MM.1S (cell line): Measurements from ENCODE around the gene PRKG1.

Experiments
- DNase-seq: peaks from one replicate; pipeline ENCODE4 v3.0.0-alpha.2; 2015
- H2AFZ ChIP-seq: fragments of 300-600 bp; sonication (generic); 2 replicates; pipeline ENCODE4 v1.6.0; 2016; ENCODE audit warnings: antibody characterized with exemption, low read length
- H3F3A ChIP-seq: fragments of 300-600 bp; sonication (generic); 2 replicates; pipeline ENCODE4 v1.6.1; 2016; ENCODE audit warnings: mild to moderate bottlenecking, antibody characterized with exemption, low read length, moderate library complexity, mixed read lengths; ENCODE audit not compliant: insufficient read depth
- H3K27ac ChIP-seq: fragments of 300-600 bp; sonication (generic); 2 replicates; pipeline ENCODE4 v1.5.1; 2016; ENCODE audit warnings: mild to moderate bottlenecking, low read length
- H3K27me3 ChIP-seq: fragments of 300-600 bp; sonication (generic); replicated peaks from 2 replicates; pipeline ENCODE4 v1.6.0; 2016; ENCODE audit warnings: low read length; ENCODE audit not compliant: insufficient read depth
- H3K36me3 ChIP-seq: fragments of 300-600 bp; sonication (generic); replicated peaks from 2 replicates; pipeline ENCODE4 v1.6.1; 2016; ENCODE audit warnings: mild to moderate bottlenecking, low read length, mixed read lengths; ENCODE audit not compliant: insufficient read depth
- H3K4me1 ChIP-seq: fragments of 300-600 bp; sonication (generic); 2 replicates; pipeline ENCODE4 v1.6.1; 2016; ENCODE audit warnings: low read length, mixed read lengths
- H3K4me2 ChIP-seq: fragments of 300-600 bp; sonication (generic); 2 replicates; pipeline ENCODE4 v1.6.0; 2016; ENCODE audit warnings: low read depth, low read length
- H3K4me3 ChIP-seq: fragments of 300-600 bp; sonication (generic); 2 replicates; pipeline ENCODE4 v1.5.1; 2016; ENCODE audit warnings: low read length, mixed read lengths
- H3K79me2 ChIP-seq: fragments of 300-600 bp; sonication (generic); 2 replicates; pipeline ENCODE4 v1.6.1; 2016; ENCODE audit warnings: mixed run types, low read length, mixed read lengths
- H3K9ac ChIP-seq: fragments of 300-600 bp; sonication (generic); 2 replicates; pipeline ENCODE4 v1.6.1; 2016; ENCODE audit warnings: low read length, mixed read lengths
- H3K9me2 ChIP-seq: fragments of 300-600 bp; sonication (generic); replicated peaks from 2 replicates; pipeline ENCODE4 v1.6.1; 2016; ENCODE audit warnings: mild to moderate bottlenecking, low read length, mixed read lengths; ENCODE audit not compliant: insufficient read depth
- H3K9me3 ChIP-seq: fragments of 300-600 bp; sonication (generic); replicated peaks from 2 replicates; pipeline ENCODE4 v1.6.1; 2016; ENCODE audit warnings: mild to moderate bottlenecking, low read length, mixed read lengths; ENCODE audit not compliant: insufficient read depth
- H4K20me1 ChIP-seq: fragments of 300-600 bp; sonication (generic); 2 replicates; pipeline ENCODE4 v1.6.1; 2016; ENCODE audit warnings: mild to moderate bottlenecking, low read length, moderate library complexity, mixed read lengths; ENCODE audit not compliant: insufficient read depth
- EZH2 ChIP-seq: fragments of 300-600 bp; sonication (generic); optimal IDR thresholded peaks from 2 replicates; pipeline ENCODE3; 2017; ENCODE audit warnings: low read depth, mild to moderate bottlenecking, antibody characterized with exemption, low read length, mixed read lengths
- EZH2phosphoT487 ChIP-seq: fragments of 300-600 bp; sonication (generic); IDR thresholded peaks from 2 replicates; pipeline ENCODE4 v1.6.1; 2018; ENCODE audit warnings: antibody characterized with exemption, low read length
- TF ChIP-seq, protein P1 (sequence below): fragments of 300-600 bp; sonication (generic); IDR thresholded peaks from 2 replicates; pipeline ENCODE4 v1.5.1; 2016; ENCODE audit warnings: antibody characterized with exemption, low read length, mixed read lengths

Gene PRKG1

GRCh38 chr10:52337225-52337624 is 1262.9 kb downstream of the PRKG1 start:
- Histone ChIP-seq H4K20me1 (no peaks in the 10 kb centered on the region), H2AFZ (no peak overlapping the region), H3K4me3 (no peak overlapping the region), H3K9ac (no peak overlapping the region), H3K9me2 (no peaks in the 10 kb centered on the region), H3K4me2 (no peak overlapping the region), H3K27ac (no peak overlapping the region), H3F3A (no peaks in the 10 kb centered on the region), H3K36me3 (no peaks in the 10 kb centered on the region), H3K27me3 (no peaks in the 10 kb centered on the region), H3K9me3 (no peaks in the 10 kb centered on the region), H3K4me1 (peaks cover 8% of the 10 kb centered on the region; the same call in 1 of the 2 replicates), H3K79me2 (no peaks in the 10 kb centered on the region)
- no peak for DNase-seq
- TF ChIP-seq EZH2 (no peak), EZH2phosphoT487 (no peak)
- TF ChIP-seq, protein P1, sequence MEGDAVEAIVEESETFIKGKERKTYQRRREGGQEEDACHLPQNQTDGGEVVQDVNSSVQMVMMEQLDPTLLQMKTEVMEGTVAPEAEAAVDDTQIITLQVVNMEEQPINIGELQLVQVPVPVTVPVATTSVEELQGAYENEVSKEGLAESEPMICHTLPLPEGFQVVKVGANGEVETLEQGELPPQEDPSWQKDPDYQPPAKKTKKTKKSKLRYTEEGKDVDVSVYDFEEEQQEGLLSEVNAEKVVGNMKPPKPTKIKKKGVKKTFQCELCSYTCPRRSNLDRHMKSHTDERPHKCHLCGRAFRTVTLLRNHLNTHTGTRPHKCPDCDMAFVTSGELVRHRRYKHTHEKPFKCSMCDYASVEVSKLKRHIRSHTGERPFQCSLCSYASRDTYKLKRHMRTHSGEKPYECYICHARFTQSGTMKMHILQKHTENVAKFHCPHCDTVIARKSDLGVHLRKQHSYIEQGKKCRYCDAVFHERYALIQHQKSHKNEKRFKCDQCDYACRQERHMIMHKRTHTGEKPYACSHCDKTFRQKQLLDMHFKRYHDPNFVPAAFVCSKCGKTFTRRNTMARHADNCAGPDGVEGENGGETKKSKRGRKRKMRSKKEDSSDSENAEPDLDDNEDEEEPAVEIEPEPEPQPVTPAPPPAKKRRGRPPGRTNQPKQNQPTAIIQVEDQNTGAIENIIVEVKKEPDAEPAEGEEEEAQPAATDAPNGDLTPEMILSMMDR = no peak

GRCh38 chr10:52343439-52343838 is 1269.2 kb downstream of the PRKG1 start:
- Histone ChIP-seq H4K20me1 (no peaks in the 10 kb centered on the region), H3K4me2 (no peak overlapping the region), H3K4me1 (no peaks in the 10 kb centered on the region), H3K4me3 (no peak overlapping the region), H3K79me2 (no peaks in the 10 kb centered on the region), H3K9me3 (no peaks in the 10 kb centered on the region), H3K36me3 (no peaks in the 10 kb centered on the region), H3K27me3 (no peaks in the 10 kb centered on the region), H3K27ac (no peak overlapping the region), H3K9me2 (no peaks in the 10 kb centered on the region), H3K9ac (no peak overlapping the region), H3F3A (no peaks in the 10 kb centered on the region), H2AFZ (no peak overlapping the region)
- no peak for DNase-seq
- TF ChIP-seq EZH2 (no peak), EZH2phosphoT487 (no peak)
- TF ChIP-seq, protein P1 = no peak

GRCh38 chr10:52346394-52347326 is 1272.4 kb downstream of the PRKG1 start:
- TF ChIP-seq EZH2 (no peak), EZH2phosphoT487 (no peak)
- TF ChIP-seq, protein P1 = no peak
- peaks cover 8% of the 10 kb centered on the region for H3K4me1 ChIP-seq
- H3K9me2 ChIP-seq = no peaks in the 10 kb centered on the region
- H3K9me3 ChIP-seq = no peaks in the 10 kb centered on the region
- H3K9ac ChIP-seq = no peak overlapping the region
- no peak overlapping the region for H3K4me3 ChIP-seq
- no peak overlapping the region for H3K4me2 ChIP-seq
- no peaks in the 10 kb centered on the region for H3K79me2 ChIP-seq
- no peaks in the 10 kb centered on the region for H3K27me3 ChIP-seq
- H4K20me1 ChIP-seq = no peaks in the 10 kb centered on the region
- H3F3A ChIP-seq = 0 out of 2 replicates have a peak, but pooled peaks cover 2% of the 10 kb centered on the region
- no peak overlapping the region for H3K27ac ChIP-seq
- H3K36me3 ChIP-seq = no peaks in the 10 kb centered on the region
- no peak overlapping the region for H2AFZ ChIP-seq
- no peak for DNase-seq
